Endodermal cell (in vitro differentiated cells): ENCODE data around the gene DMRT3. TPM values are rescaled to one million over a fixed set of nuclear protein-coding genes. Genes with fewer than 3 reads are reported as not detected.
A peak's percentile ranks its signal among the peaks of the same experiment; 100 is the strongest.

Experiments used
- DNase-seq: peaks from one replicate; pipeline ENCODE4 v3.0.0-alpha.2; 2017
- H3K27ac ChIP-seq: 2 replicates; pipeline ENCODE4 v1.5.1; 2013; ENCODE audit warnings: mild to moderate bottlenecking, low read depth, low read length, moderate library complexity
- H3K27me3 ChIP-seq: 2 replicates; pipeline ENCODE4 v1.6.1; 2013; ENCODE audit warnings: mild to moderate bottlenecking, low read length, moderate library complexity; ENCODE audit not compliant: insufficient read depth, control insufficient read depth, poor library complexity, severe bottlenecking
- H3K36me3 ChIP-seq: 2 replicates; pipeline ENCODE4 v1.7.0; 2013; ENCODE audit warnings: mild to moderate bottlenecking, low read length, moderate library complexity; ENCODE audit not compliant: control insufficient read depth, insufficient read depth
- H3K4me1 ChIP-seq: one replicate; pipeline ENCODE4 v1.7.0; 2013; ENCODE audit warnings: low read length; ENCODE audit not compliant: control insufficient read depth, insufficient read depth
- H3K4me3 ChIP-seq: 2 replicates; pipeline ENCODE4 v1.5.1; 2013; ENCODE audit warnings: mild to moderate bottlenecking, low read length, moderate library complexity
- H3K9ac ChIP-seq: 2 replicates; pipeline ENCODE4 v1.6.1; 2013; ENCODE audit warnings: mild to moderate bottlenecking, low read length, moderate library complexity; ENCODE audit not compliant: poor library complexity, severe bottlenecking; ENCODE audit errors: extremely low read depth
- H3K9me3 ChIP-seq: 2 replicates; pipeline ENCODE4 v1.6.1; 2013; ENCODE audit warnings: mild to moderate bottlenecking, low read length, moderate library complexity; ENCODE audit not compliant: control insufficient read depth
- H3K27ac Mint-ChIP-seq: 2 replicates; pipeline ENCODE4 v1.8.0; 2020; ENCODE audit warnings: mixed read lengths
- H3K27me3 Mint-ChIP-seq: 2 replicates; pipeline ENCODE4 v1.8.0; 2021; ENCODE audit warnings: mild to moderate bottlenecking, mixed read lengths; ENCODE audit not compliant: insufficient read depth
- H3K36me3 Mint-ChIP-seq: 2 replicates; pipeline ENCODE4 v1.8.0; 2020; ENCODE audit warnings: low read depth, mixed read lengths
- H3K4me1 Mint-ChIP-seq: 2 replicates; pipeline ENCODE4 v1.8.0; 2020; ENCODE audit warnings: mixed read lengths
- H3K4me3 Mint-ChIP-seq: 2 replicates; pipeline ENCODE4 v1.8.0; 2020; ENCODE audit warnings: mild to moderate bottlenecking, moderate library complexity, mixed read lengths
- H3K9me3 Mint-ChIP-seq: 2 replicates; pipeline ENCODE4 v1.8.0; 2020; ENCODE audit warnings: mild to moderate bottlenecking, mixed read lengths
- CTCF ChIP-seq: fragments of 200-600 bp; sonication (generic); conservative IDR thresholded peaks from 2 replicates; pipeline ENCODE4 v1.5.0; 2021; ENCODE audit warnings: antibody characterized with exemption, mild to moderate bottlenecking
- WGBS, 2 experiments: methylation state at CpG; one replicate each; pipeline versions ENCODE4 v1.1.5 to v1.1.7; 2013; ENCODE audit warnings: missing lambda C conversion rate in 2 of 2, mixed read lengths in 1 of 2; ENCODE audit not compliant: insufficient coverage in 1 of 2, insufficient read length in 1 of 2; 5-methylcytosine and 5-hydroxymethylcytosine counted together
- total RNA-seq, 2 donors: library from RNA; stranded (reverse); fragmentation: NEBNext Ultra II Directional in 1 of 2; extraction: Animal tissue kit (Norgen Biotek cat#: 25700) in 1 of 2; gene quantifications; 2 replicates in 1 of 2; 3 replicates in 1 of 2; pipeline ENCODE4 v1.2.1, GENCODE V29; 2021

DMRT3 gene
- total RNA-seq, 2 donors from 2014 or later = not detected

GRCh38 chr9:969310-970150 lies 6.9 kb upstream of the DMRT3 start:
- Mint-ChIP-seq H3K4me3 (peak overlapping the region; percentile 60), H3K36me3 (no peaks in the 10 kb centered on the region), H3K27ac (no peak overlapping the region), H3K9me3 (no peaks in the 10 kb centered on the region), H3K4me1 (peaks cover 30% of the 10 kb centered on the region), H3K27me3 (peaks cover 97% of the 10 kb centered on the region)
- Histone ChIP-seq H3K4me1 (peaks cover 14% of the 10 kb centered on the region), H3K36me3 (no peaks in the 10 kb centered on the region), H3K27me3 (peaks cover 100% of the 10 kb centered on the region), H3K27ac (no peak overlapping the region), H3K9ac (no peak overlapping the region), H3K9me3 (no peaks in the 10 kb centered on the region), H3K4me3 (no peak overlapping the region)
- TF ChIP-seq CTCF = peak; percentile 56
- 1 to 8% methylated on average over 37 to 49 of the region's 49 CpGs for WGBS, 2 experiments
- DNase-seq = peak; percentile 84

- Mint-ChIP-seq H3K4me3 (peak overlapping the region; percentile 60), H3K4me1 (peaks cover 38% of the 10 kb centered on the region), H3K9me3 (no peaks in the 10 kb centered on the region), H3K36me3 (no peaks in the 10 kb centered on the region), H3K27me3 (peaks cover 97% of the 10 kb centered on the region), H3K27ac (no peak overlapping the region)
- WGBS, 2 experiments = 4 to 6% methylated on average over 16 to 57 of the region's 57 CpGs
- Histone ChIP-seq H3K4me3 (no peak overlapping the region), H3K27ac (no peak overlapping the region), H3K9ac (no peak overlapping the region), H3K4me1 (peaks cover 19% of the 10 kb centered on the region), H3K9me3 (no peaks in the 10 kb centered on the region), H3K27me3 (peaks cover 100% of the 10 kb centered on the region), H3K36me3 (no peaks in the 10 kb centered on the region)
- DNase-seq = peak; percentile 89
- TF ChIP-seq CTCF = no peak
Measured at GRCh38 chr9:970151-970996, 6.1 kb upstream of the DMRT3 start.

GRCh38 chr9:971901-972500 lies 4.5 kb upstream of the DMRT3 start:
- H3K9me3 Mint-ChIP-seq = no peaks in the 10 kb centered on the region
- DNase-seq = peak; percentile 92
- Histone ChIP-seq H3K9me3 (no peaks in the 10 kb centered on the region), H3K27me3 (peaks cover 100% of the 10 kb centered on the region), H3K9ac (no peak overlapping the region), H3K4me1 (peaks cover 19% of the 10 kb centered on the region), H3K27ac (no peak overlapping the region), H3K4me3 (peak overlapping the region; percentile 43), H3K36me3 (no peaks in the 10 kb centered on the region)
- no peak for TF ChIP-seq CTCF
- H3K27ac Mint-ChIP-seq = no peak overlapping the region
- peaks cover 97% of the 10 kb centered on the region for H3K27me3 Mint-ChIP-seq
- peak overlapping the region; percentile 60 for H3K4me3 Mint-ChIP-seq
- no peaks in the 10 kb centered on the region for H3K36me3 Mint-ChIP-seq
- H3K4me1 Mint-ChIP-seq = peaks cover 40% of the 10 kb centered on the region
- 0 to 1% methylated on average over 9 to 42 of the region's 42 CpGs for WGBS, 2 experiments
